ENCODE results near the gene CHST3. TPM values are rescaled to one million over a fixed set of nuclear protein-coding genes. Genes with fewer than 3 reads are reported as not detected.
"Not testable (repeated sequence)": the region's sequence is repeated elsewhere in the genome, so short reads cannot be mapped to it uniquely, and the experiment has no call there.

CHST3 gene
- total and polyA plus RNA-seq, 9 of the 15 experiments (the other 6 are each of a cell fraction or from before 2014, with no cell fraction given) = 0.01 to 1.3 (median 0.15) TPM

DNA sequence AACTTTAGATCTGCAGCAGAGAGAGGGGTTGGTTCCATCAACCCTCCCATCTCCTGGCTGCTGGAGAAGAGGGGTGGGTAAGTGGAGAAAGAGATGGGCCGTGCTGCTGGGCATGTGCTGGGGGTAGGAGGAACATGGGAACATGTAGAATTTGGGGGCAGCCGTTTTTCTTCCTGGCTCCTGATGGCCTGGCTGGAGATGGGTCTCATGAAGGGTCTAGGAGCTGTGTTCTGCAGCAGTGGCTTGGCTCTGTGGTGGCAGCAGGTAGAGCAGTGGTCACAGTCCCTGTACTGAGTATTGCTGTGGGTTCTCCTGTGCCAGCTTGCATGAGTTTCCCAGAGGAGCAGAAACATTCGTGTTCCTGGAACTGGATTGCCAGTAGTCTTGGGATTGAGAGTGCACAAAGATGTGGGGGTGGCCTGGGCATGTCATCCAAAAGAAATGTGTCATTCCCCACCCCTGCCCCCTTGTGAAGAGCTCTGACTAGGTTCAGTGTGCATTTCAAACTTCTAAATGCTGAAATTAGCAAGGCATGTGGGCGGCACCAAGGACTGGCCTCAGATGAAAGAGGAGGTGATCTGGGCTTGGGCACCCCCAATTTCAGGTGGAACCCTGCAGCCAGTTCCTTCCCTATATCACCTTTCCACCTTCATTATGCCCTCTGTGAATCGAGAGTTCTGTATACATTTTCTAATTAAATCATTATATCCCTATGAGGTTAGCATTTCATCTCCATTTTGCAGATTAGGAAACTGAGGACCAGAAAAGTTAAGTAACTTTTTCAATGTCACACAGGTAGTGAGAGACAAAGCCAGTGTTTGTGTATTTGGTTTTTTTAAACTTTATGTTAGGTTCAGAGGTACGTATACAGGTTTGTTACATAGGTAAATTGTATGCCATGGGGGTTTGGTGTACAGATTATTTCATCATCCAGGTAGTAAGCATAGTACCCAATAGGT, 2.1 kb downstream of the CHST3 start (continued):
- TF ChIP-seq HDAC6 (IDR thresholded peaks at IDR 0.05; ENCODE audit: low read depth, low read length) (no peak), EGR1 (conservative IDR thresholded peaks at IDR 0.05) (0 out of 2 replicates have a peak, but pooled peaks have one; percentile 29), ESRRA (IDR thresholded peaks at IDR 0.05; ENCODE audit: borderline replicate concordance, low read depth) (no peak), KDM1A (IDR thresholded peaks at IDR 0.05) (peak in 1 of 2 experiments; percentile 23; a peak in 1 of 4 replicates), ZC3H8 (IDR thresholded peaks at IDR 0.05) (no peak), CBX2 (IDR thresholded peaks at IDR 0.05; ENCODE audit: insufficient read depth, low read length, poor library complexity, severe bottlenecking) (no peak), ADNP (tag; IDR thresholded peaks at IDR 0.05) (peak; percentile 25; the same call in 1 of the 2 replicates)
- TF ChIP-seq, protein P1, sequence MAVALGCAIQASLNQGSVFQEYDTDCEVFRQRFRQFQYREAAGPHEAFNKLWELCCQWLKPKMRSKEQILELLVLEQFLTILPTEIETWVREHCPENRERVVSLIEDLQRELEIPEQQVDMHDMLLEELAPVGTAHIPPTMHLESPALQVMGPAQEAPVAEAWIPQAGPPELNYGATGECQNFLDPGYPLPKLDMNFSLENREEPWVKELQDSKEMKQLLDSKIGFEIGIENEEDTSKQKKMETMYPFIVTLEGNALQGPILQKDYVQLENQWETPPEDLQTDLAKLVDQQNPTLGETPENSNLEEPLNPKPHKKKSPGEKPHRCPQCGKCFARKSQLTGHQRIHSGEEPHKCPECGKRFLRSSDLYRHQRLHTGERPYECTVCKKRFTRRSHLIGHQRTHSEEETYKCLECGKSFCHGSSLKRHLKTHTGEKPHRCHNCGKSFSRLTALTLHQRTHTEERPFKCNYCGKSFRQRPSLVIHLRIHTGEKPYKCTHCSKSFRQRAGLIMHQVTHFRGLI (CRISPR knock-in tag; IDR thresholded peaks at IDR 0.05) = no peak

DNA sequence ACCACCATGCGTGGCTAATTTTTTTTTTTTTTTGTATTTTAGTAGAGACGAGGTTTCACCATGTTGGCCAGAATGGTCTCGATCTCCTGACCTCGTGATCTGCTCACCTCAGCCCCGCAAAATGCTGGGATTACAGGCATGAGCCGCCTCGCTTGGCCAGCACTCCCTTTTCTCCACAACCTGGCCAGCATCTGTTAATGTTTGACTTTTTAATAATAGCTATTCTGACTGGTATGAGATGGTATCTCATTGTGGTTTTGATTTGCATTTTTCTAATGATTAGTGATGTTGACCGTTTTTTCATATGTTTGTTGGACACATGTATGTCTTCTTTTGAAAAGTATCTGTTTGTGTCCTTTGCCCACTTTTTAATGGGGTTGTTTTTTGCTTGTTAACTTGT, 3.8 kb downstream of the CHST3 start:
- H3K9me1 ChIP-seq (ENCODE audit: control insufficient read depth, insufficient read depth, low read length); intact Hi-C loops (cut with micrococcal nuclease); CTCF ChIA-PET (ENCODE audit: low intra/inter-chr PET ratio); H3K9me3 ChIP-seq (replicated peaks; ENCODE audit: control insufficient read depth, insufficient read depth, low read depth, low read length); H3K36me3 ChIP-seq (ENCODE audit: control insufficient read depth, insufficient read depth, low read length); H4K20me1 ChIP-seq (replicated peaks; ENCODE audit: control insufficient read depth, insufficient read depth, low read length); H3K79me2 ChIP-seq (ENCODE audit: control insufficient read depth, insufficient read depth, low read length); FAIRE-seq; BruUV-seq (replicated peaks); DNase-seq (ENCODE audit: extremely low read depth in 1 of 4, low spot score in 3 of 4); H3K9ac ChIP-seq (ENCODE audit: insufficient read depth in 1 of 2, low read depth in 2 of 2, low read length in 2 of 2); ATAC-seq; in situ Hi-C loops (cut with MboI); H2AFZ ChIP-seq (ENCODE audit: low read depth, low read length); H3K27ac ChIP-seq (ENCODE audit: extremely low read depth, low read depth, low read length); H3K4me2 ChIP-seq (ENCODE audit: insufficient read depth, low read length); H3K4me3 ChIP-seq: not testable (repeated sequence)
- POLR2A ChIA-PET = interaction anchor here (0.6 kb wide), 1 partner anchor 229 kb away, joined by 3 read pairs; no protein-coding TSS in a partner anchor
- H3K4me1 ChIP-seq (replicated peaks in 1 of 2; ENCODE audit: control insufficient read depth in 2 of 2, insufficient read depth in 2 of 2, low read length in 2 of 2) = peaks cover 0 to 25% of the 10 kb centered on the region in 2 experiments; a peak in 2 of 5 replicates
- peaks cover 37 to 84% of the 10 kb centered on the region in 2 experiments for H3K27me3 ChIP-seq (ENCODE audit: control insufficient read depth in 2 of 2, insufficient read depth in 2 of 2, low read length in 2 of 2)
- WGBS (ENCODE audit: insufficient coverage, low coverage, missing lambda C conversion rate) = 1% methylated on average over 6 of the region's 8 CpGs

Data from K562 (cell line).